Measurements from ENCODE around the gene IKZF2. TPM values are rescaled to one million over a fixed set of nuclear protein-coding genes. Genes with fewer than 3 reads are reported as not detected.

IKZF2 gene
- total RNA-seq, 2 experiments from 2014 or later = 4.2 to 6.0 TPM

DNA sequence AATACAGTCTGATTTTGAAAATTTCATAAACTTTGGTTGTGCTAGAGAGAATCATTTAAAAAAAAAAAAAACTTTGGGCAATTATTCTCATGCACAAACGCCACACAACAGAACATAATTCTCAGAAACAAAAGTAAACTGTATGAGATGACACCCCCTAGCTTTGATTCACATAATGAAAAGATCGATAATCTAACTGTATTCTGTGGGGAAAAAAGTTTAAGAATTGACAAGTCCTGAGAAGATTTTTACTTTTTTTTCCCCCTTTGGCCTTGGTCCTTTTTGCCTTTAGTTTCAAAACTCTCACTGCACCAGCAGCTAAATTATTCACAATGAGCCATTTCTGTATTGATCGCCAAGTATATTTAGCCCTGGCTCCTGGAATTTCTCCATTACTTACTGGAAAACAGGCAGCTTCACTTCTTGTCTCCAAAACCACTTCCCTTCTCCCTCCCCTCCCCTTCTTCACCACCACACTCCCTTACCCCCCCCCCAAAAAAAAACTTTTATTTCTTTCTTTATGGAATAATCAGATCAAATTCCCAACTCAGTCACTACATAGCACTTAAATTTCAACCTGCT is 2.0 kb downstream of the IKZF2 start:
- Mint-ChIP-seq H3K36me3 (ENCODE audit: low read depth) (peaks cover 3% of the 10 kb centered on the region), H3K27me3 (peaks cover 45% of the 10 kb centered on the region), H3K27ac (peak overlapping the region; percentile 40), H3K9me3 (no peaks in the 10 kb centered on the region), H3K4me3 (peak overlapping the region; percentile 79), H3K4me1 (peaks cover 30% of the 10 kb centered on the region)
- no peak for DNase-seq
- CTCF ChIA-PET = interaction anchor here (0.6 to 1.1 kb wide), 2 partner anchors 280 to 372 kb away, joined by 3 read pairs; no protein-coding TSS in a partner anchor
- POLR2A ChIA-PET = interaction anchor here (2.6 to 2.9 kb wide), 2 partner anchors 132 to 134 kb away, joined by 6 read pairs; no protein-coding TSS in a partner anchor

DNA sequence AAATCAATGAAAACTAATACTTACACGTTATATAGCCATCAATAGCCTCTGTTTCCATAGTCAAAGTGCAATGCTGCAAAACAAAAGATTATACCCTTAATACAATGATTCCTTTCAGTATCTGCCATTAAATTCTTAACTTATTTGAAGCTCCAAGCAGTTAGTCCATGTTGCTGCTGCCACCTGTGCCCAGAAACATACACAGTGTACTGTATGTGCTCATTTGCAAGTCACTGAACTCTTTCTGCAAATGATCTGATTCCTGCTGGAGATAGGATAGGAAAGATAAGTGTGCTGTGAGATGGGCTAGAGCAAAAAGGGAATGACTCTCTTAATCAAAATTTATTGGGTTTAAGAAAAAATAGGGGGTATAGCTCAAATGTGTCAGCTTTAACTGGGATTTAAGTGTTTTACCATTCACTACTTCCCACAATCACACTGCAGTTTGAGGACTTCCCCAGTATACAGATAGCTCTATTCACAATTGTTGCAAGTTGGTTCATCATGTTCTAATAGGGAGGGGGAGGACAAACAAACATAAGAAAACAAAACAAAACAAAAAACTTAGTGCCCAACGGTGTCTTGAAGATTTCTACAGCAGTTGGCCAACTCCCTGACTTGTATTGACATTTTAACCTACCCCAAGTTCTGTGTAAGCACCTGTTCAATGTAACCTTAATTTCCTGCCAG is 2.7 kb downstream of the IKZF2 start:
- Mint-ChIP-seq H3K9me3 (no peaks in the 10 kb centered on the region), H3K27ac (peak overlapping the region; percentile 40), H3K36me3 (ENCODE audit: low read depth) (peaks cover 3% of the 10 kb centered on the region), H3K4me3 (peak overlapping the region; percentile 79), H3K4me1 (peaks cover 30% of the 10 kb centered on the region), H3K27me3 (peaks cover 43% of the 10 kb centered on the region)
- CTCF ChIA-PET = interaction anchor here (0.6 kb wide), 1 partner anchor 280 kb away, joined by 3 read pairs; no protein-coding TSS in a partner anchor
- DNase-seq = no peak
- POLR2A ChIA-PET = interaction anchor here (0.9 to 2.9 kb wide), 3 partner anchors 131 to 135 kb away, joined by 3 to 6 read pairs (median 6); no protein-coding TSS in a partner anchor

DNA sequence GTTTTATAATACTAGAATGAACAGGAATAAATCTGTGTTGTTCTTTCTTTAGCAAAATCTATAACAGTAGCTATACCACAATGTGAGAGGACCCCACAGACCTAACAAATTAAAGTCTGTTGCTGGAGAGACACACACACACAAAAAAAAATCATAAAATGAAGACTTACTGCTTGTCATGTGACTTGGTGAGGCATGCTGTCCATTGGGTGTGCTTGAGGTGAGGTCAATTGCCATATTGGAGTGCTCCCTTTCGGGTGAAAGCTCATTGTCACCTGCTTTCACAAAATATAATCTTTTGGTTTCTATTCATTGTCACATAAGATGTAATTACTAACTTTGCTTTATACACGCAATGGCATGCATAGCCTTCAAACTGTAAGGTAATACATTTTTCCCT is 3.9 kb downstream of the IKZF2 start:
- peaks cover 36% of the 10 kb centered on the region for H3K27me3 Mint-ChIP-seq
- DNase-seq = no peak
- H3K4me1 Mint-ChIP-seq = peaks cover 28% of the 10 kb centered on the region
- H3K4me3 Mint-ChIP-seq = no peak overlapping the region
- ChIA-PET CTCF (interaction anchor here (1.7 kb wide), 1 partner anchor 56 kb away, joined by 3 read pairs; no protein-coding TSS in a partner anchor), POLR2A (no interaction called here)
- no peak overlapping the region for H3K27ac Mint-ChIP-seq
- peaks cover 2% of the 10 kb centered on the region for H3K36me3 Mint-ChIP-seq (ENCODE audit: low read depth)
- H3K9me3 Mint-ChIP-seq = no peaks in the 10 kb centered on the region

DNA sequence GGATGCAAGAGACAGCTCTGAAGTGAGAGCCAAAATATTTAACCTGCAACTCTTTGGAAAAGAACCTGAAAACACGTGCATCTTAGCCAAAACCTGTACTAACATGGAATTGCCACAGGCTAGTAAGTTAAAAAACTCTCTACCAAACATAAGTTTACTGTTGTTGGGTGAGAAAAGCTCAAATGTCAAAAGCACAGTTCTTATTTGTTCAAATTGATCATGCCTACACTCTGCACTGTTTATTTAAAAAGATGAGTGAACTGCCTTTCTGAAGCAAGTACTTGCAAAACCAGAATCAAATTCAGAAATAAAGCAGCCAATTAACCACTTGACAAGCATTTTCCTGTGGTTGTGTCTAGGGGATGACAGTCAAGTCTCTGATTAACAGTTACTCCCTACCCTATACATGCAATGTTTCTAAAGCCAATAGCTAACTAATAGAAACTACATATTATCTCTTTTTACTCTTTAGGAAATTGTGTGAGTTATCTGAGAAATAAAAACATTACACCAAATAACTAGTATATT is 5.6 kb downstream of the IKZF2 start:
- H3K4me3 Mint-ChIP-seq = no peak overlapping the region
- no peak for DNase-seq
- H3K27me3 Mint-ChIP-seq = peaks cover 25% of the 10 kb centered on the region
- ChIA-PET POLR2A (interaction anchor here (1.9 kb wide), 1 partner anchor 25 kb away, joined by 5 read pairs; no protein-coding TSS in a partner anchor), CTCF (interaction anchor here (0.7 to 1.4 kb wide), 2 partner anchors 45 to 47 kb away, joined by 4 read pairs; no protein-coding TSS in a partner anchor)
- H3K27ac Mint-ChIP-seq = no peak overlapping the region
- H3K36me3 Mint-ChIP-seq (ENCODE audit: low read depth) = no peaks in the 10 kb centered on the region
- peaks cover 18% of the 10 kb centered on the region for H3K4me1 Mint-ChIP-seq
- H3K9me3 Mint-ChIP-seq = no peaks in the 10 kb centered on the region

DNA sequence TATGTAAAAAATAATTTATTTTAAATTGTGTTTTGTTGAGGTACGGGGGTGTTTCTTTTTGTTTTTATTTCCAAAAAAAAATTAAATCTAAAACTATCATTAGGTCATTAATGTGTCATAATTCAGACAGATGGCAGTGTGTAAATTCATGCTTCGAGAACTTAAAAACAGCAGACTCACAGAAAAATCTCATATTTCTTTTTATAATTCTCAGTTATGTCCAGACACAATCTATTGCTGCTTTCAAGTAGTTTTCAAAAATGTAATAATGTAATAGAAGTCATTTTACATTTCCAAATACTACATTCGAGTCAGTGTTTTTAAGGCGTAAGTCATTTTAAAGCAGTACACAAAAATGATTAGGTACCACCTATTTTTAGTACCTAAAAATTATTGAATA is 14.3 kb downstream of the IKZF2 start:
- no peaks in the 10 kb centered on the region for H3K9me3 Mint-ChIP-seq
- H3K4me1 Mint-ChIP-seq = no peaks in the 10 kb centered on the region
- ChIA-PET POLR2A (no interaction called here), CTCF (no interaction called here)
- H3K4me3 Mint-ChIP-seq = no peak overlapping the region
- H3K36me3 Mint-ChIP-seq (ENCODE audit: low read depth) = no peaks in the 10 kb centered on the region
- H3K27me3 Mint-ChIP-seq = no peaks in the 10 kb centered on the region
- no peak for DNase-seq
- H3K27ac Mint-ChIP-seq = no peak overlapping the region

DNA sequence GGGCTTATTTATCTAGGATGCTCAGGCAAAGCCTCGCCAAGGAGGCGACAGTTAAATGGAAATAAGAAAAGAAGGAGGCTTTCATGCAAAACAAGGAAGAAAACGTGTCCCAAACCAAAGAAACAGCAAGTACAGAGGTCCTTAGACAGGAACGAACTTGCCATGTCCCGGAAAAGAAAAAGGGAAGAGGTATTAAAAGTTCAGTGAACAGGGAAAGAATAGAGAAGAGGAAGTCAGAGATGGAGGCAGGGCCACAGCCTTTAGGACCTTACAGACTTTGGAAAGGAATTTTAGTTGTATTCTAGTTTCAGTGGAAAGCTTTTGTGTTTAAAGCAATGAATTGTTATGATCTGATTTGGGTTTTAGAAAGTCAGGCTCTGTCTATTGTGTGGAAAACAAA is 22.1 kb downstream of the IKZF2 start:
- Mint-ChIP-seq H3K27ac (no peak overlapping the region), H3K4me1 (no peaks in the 10 kb centered on the region)

DNA sequence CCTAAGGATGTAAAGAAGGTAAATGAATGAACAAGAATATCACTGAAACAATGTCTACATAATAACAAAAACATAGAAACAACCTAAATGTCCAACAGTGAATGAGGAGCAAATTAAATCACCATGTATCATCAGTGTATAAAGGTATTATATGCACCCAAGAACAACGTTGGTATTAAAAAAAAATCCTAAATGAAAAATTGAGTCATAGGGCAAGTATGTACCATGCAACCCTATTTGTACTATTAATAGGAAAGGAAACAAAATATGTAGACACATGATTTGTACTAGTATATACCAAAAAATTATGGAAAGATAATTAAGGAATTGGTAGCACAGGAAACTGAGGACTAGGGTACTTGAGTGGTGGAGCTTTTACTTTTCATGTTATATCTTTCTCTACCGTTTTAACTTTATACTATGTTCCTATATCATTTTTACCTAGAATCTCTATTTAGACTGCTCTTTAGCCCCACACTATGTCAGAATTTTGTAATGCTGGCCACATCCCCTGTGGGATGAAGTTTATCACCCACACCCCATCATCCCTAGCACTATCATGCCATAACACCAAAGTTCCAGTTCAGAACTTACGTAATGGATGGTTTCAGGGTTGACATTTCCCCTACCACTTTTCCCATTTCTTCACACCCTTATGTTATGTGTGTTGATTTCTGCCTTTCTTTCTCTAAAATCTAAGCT is 25.6 kb downstream of the IKZF2 start:
- Mint-ChIP-seq H3K27ac (no peak overlapping the region), H3K36me3 (ENCODE audit: low read depth) (no peaks in the 10 kb centered on the region), H3K9me3 (no peaks in the 10 kb centered on the region), H3K4me1 (no peaks in the 10 kb centered on the region), H3K4me3 (no peak overlapping the region), H3K27me3 (no peaks in the 10 kb centered on the region)
- DNase-seq = no peak
- ChIA-PET CTCF (no interaction called here), POLR2A (interaction anchor here (0.7 to 1.3 kb wide), 2 partner anchors 27 to 111 kb away, joined by 3 read pairs; no protein-coding TSS in a partner anchor)

More for the DNA sequence above, 22.1 kb downstream of the IKZF2 start:
- ChIA-PET CTCF (no interaction called here), POLR2A (no interaction called here)
- Mint-ChIP-seq H3K36me3 (ENCODE audit: low read depth) (no peaks in the 10 kb centered on the region), H3K27me3 (no peaks in the 10 kb centered on the region), H3K9me3 (no peaks in the 10 kb centered on the region), H3K4me3 (no peak overlapping the region)
- DNase-seq = no peak

DNA sequence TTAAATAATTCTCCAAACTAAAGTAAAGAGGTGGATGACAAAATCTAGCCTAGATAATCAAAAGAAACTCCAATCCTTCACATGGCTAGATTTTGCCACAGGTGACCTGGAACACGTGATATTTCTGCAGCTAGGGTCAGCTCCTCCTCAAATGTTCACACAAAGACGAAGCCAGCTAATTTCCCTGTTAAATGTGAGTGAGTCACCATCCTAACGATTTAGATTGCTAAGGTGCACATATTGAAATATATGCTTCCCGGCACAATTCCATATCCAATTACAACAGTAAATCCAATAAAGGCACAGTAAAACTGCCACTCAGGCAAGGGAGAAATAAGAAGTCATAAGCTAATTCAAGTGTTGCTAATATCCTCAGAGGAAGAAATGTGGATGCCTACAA is 28.7 kb downstream of the IKZF2 start:
- H3K9me3 Mint-ChIP-seq = no peaks in the 10 kb centered on the region
- ChIA-PET POLR2A (no interaction called here), CTCF (no interaction called here)
- H3K27me3 Mint-ChIP-seq = no peaks in the 10 kb centered on the region
- H3K4me3 Mint-ChIP-seq = no peak overlapping the region
- H3K27ac Mint-ChIP-seq = no peak overlapping the region
- H3K36me3 Mint-ChIP-seq (ENCODE audit: low read depth) = no peaks in the 10 kb centered on the region
- no peak for DNase-seq
- peaks cover 21% of the 10 kb centered on the region for H3K4me1 Mint-ChIP-seq

DNA sequence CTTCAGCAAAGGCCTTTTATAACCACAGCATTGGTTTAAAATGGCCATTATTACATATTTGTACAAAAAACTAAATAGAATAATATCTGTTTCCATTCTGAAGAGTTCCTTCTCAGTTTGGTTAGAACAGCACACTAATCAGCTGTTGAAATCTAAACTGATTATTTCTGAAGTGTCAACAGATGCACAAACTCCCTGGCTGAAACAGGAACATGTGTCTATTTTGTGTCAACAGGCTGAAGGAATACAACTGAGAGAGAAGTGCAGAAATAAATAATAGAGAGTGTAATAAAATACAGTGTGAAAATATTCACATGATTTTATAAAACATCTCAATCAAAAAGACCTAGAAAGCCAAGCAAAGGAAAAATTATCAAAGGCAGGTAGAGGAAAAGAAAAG is 29.7 kb downstream of the IKZF2 start:
- H3K27ac Mint-ChIP-seq = no peak overlapping the region
- peaks cover 21% of the 10 kb centered on the region for H3K4me1 Mint-ChIP-seq
- H3K9me3 Mint-ChIP-seq = no peaks in the 10 kb centered on the region
- no peaks in the 10 kb centered on the region for H3K36me3 Mint-ChIP-seq (ENCODE audit: low read depth)
- DNase-seq = no peak
- POLR2A ChIA-PET = no interaction called here
- CTCF ChIA-PET = no interaction called here
- H3K27me3 Mint-ChIP-seq = no peaks in the 10 kb centered on the region
- H3K4me3 Mint-ChIP-seq = no peak overlapping the region

DNA sequence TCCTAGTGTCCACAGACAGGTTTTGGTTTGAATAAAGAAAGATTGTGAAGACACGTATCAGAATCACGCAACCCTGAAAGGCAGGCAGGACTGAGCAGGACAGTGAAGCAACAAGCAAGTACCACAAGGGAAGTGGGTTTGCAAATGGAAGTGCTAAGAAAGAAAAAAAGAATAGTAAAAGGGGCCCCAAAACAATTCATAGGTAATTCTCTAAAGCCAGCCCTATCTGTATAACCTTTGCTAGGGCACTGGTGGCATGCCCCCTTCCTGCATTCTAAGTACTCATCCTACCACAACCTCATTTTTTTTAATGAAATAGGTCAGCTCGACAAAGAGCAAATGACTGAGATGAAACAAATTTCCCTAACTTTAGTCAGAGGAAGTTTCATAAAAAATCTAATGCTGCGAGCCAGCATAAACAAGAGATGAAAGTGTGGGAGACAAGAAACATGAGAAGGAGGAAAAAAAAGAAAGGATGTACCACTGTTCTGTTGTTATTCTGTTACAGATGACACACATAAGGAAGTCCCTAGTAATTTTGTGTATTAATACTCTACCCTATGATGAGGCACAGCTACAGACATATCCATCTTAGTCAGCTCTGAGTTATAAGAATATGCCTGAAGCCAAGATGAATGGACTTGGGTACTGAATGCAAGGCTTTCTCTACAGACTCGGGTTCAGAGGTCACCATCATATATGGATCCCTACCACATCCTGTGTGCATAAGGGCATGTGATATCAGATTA is 32.2 kb downstream of the IKZF2 start:
- Mint-ChIP-seq H3K27me3 (no peaks in the 10 kb centered on the region), H3K27ac (peak overlapping the region; percentile 86), H3K36me3 (ENCODE audit: low read depth) (no peaks in the 10 kb centered on the region), H3K4me3 (no peak overlapping the region), H3K4me1 (peaks cover 21% of the 10 kb centered on the region), H3K9me3 (no peaks in the 10 kb centered on the region)
- DNase-seq = peak; percentile 20
- ChIA-PET POLR2A (interaction anchor here (1.1 kb wide), 1 partner anchor 101 kb away, joined by 3 read pairs; no protein-coding TSS in a partner anchor), CTCF (no interaction called here)

DNA sequence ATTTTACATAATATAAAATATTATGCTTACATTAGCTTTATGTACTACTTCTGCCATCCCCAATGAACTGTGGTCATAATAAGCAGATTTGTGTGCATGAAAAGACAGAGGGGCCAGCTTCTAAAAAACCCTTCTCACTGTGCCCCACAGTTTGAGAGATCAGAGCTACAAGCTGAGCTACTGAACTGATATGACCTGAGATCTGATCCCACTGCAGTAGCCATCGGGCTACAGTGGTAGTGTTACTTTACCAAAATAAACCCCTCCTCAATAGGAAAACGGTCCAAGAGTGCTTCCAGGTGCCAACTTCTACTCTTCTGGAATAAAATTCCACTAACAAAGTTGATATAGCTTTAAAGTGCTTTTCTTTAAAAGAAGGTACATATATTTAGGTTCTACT is 43.1 kb downstream of the IKZF2 start:
- no peaks in the 10 kb centered on the region for H3K9me3 Mint-ChIP-seq

DNA sequence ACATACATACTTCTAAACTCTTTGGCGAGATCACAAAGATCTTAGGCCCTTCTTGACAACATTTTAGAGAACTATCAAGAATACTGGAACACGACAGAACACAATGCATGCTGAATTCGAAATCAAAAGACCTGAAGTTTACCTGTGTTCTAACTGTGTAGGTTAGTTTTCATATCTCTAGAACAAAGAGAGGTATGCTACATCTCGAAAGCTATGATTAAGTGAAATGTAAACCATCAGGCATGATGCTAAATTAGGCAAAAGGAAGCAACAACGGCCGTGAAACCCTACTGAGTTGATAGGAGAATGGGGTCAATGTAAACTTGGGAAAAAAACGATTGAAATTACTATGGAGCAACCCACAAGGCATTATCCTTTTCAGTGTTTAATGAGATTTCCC is 43.7 kb downstream of the IKZF2 start:
- H3K27me3 Mint-ChIP-seq = no peaks in the 10 kb centered on the region
- peaks cover 6% of the 10 kb centered on the region for H3K4me1 Mint-ChIP-seq
- no peaks in the 10 kb centered on the region for H3K36me3 Mint-ChIP-seq (ENCODE audit: low read depth)
- no peak for DNase-seq
- no peak overlapping the region for H3K4me3 Mint-ChIP-seq
- ChIA-PET CTCF (no interaction called here), POLR2A (no interaction called here)
- no peaks in the 10 kb centered on the region for H3K9me3 Mint-ChIP-seq
- no peak overlapping the region for H3K27ac Mint-ChIP-seq

More for the DNA sequence above, 43.1 kb downstream of the IKZF2 start:
- Mint-ChIP-seq H3K4me1 (peaks cover 6% of the 10 kb centered on the region), H3K27ac (no peak overlapping the region), H3K4me3 (no peak overlapping the region), H3K27me3 (no peaks in the 10 kb centered on the region), H3K36me3 (ENCODE audit: low read depth) (no peaks in the 10 kb centered on the region)
- ChIA-PET POLR2A (no interaction called here), CTCF (no interaction called here)
- no peak for DNase-seq

All from activated CD4-positive, alpha-beta memory T cell treated with anti-CD3 and anti-CD28 coated beads, Interleukin-2, amount 10 ng/mL, durations not matched to agents 7 days and 5 days (primary cell).